Breast epithelium (tissue), 4 donors: ENCODE results near the gene OTOP3. TPM values are rescaled to one million over a fixed set of nuclear protein-coding genes. Genes with fewer than 3 reads are reported as not detected.
A peak's percentile ranks its signal among the peaks of the same experiment; 100 is the strongest.

ENCODE experiments used
- DNase-seq, 2 donors: peaks; one replicate each; pipeline ENCODE4 v3.0.0-alpha.2; 2019; ENCODE audit warnings: low spot score in 2 of 2
- H3K27ac ChIP-seq, 2 donors: fragments of 200-600 bp; sonication (generic) in 1 of 2; one replicate each; pipeline ENCODE4 v1.5.1; 2016 to 2019; ENCODE audit warnings: mild to moderate bottlenecking in 1 of 2
- H3K27me3 ChIP-seq, 2 donors: fragments of 200-600 bp; sonication (generic) in 1 of 2; one replicate each; pipeline versions ENCODE4 v1.5.1 to v1.6.0; 2017 to 2019; ENCODE audit warnings: control low read depth in 1 of 2, mild to moderate bottlenecking in 1 of 2
- H3K36me3 ChIP-seq: fragments of 200-600 bp; one replicate; pipeline ENCODE4 v1.5.1; 2019
- H3K4me1 ChIP-seq, 2 donors: fragments of 200-600 bp; sonication (generic); one replicate each; pipeline ENCODE4 v1.5.1; 2016 to 2019; ENCODE audit warnings: control low read depth in 1 of 2
- H3K4me3 ChIP-seq, 3 donors: fragments of 200-600 bp; sonication (generic); 1 replicate in 2 of 3; 2 replicates in 1 of 3; pipeline ENCODE4 v1.5.1; 2016 to 2019; ENCODE audit warnings: mild to moderate bottlenecking in 3 of 3, moderate library complexity in 2 of 3
- H3K9me3 ChIP-seq, 2 donors: fragments of 200-600 bp; sonication (generic) in 1 of 2; one replicate each; pipeline ENCODE4 v1.5.1; 2016 to 2019; ENCODE audit warnings: control low read depth in 1 of 2
- POLR2A ChIP-seq: fragments of 450-650 bp; IDR thresholded peaks from one replicate; pipeline ENCODE4 v1.6.1; 2016; ENCODE audit warnings: antibody characterized with exemption, mild to moderate bottlenecking, moderate library complexity
- POLR2AphosphoS5 ChIP-seq, 3 donors: sonication (generic); formaldehyde crosslinking; IDR thresholded peaks; one replicate each; pipeline ENCODE4 v1.6.1; 2017; ENCODE audit warnings: antibody characterized with exemption in 3 of 3
- intact Hi-C: fragments of 100-400 bp; cut with DNase I; formaldehyde crosslinking; loops from one replicate; pipeline ENCODE4 v1.15.1; 2023; ENCODE audit warnings: low total_unique reads
- total RNA-seq, 3 donors: library from RNA; depleted of rRNA; stranded (reverse); fragments of >200 nt; gene quantifications; one replicate each; pipeline ENCODE4 v1.1.0, GENCODE V29; 2016
- TF ChIP-seq, protein P1 (sequence below), 3 donors: fragments of 450-650 bp; IDR thresholded peaks; one replicate each; pipeline ENCODE4 v1.5.1; 2016 to 2017; ENCODE audit warnings: antibody characterized with exemption in 3 of 3, mild to moderate bottlenecking in 3 of 3, moderate library complexity in 3 of 3

OTOP3 gene, protein sequence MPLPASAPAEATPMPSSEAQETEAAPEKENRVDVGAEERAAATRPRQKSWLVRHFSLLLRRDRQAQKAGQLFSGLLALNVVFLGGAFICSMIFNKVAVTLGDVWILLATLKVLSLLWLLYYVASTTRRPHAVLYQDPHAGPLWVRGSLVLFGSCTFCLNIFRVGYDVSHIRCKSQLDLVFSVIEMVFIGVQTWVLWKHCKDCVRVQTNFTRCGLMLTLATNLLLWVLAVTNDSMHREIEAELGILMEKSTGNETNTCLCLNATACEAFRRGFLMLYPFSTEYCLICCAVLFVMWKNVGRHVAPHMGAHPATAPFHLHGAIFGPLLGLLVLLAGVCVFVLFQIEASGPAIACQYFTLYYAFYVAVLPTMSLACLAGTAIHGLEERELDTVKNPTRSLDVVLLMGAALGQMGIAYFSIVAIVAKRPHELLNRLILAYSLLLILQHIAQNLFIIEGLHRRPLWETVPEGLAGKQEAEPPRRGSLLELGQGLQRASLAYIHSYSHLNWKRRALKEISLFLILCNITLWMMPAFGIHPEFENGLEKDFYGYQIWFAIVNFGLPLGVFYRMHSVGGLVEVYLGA
- total RNA-seq = not detected

DNA sequence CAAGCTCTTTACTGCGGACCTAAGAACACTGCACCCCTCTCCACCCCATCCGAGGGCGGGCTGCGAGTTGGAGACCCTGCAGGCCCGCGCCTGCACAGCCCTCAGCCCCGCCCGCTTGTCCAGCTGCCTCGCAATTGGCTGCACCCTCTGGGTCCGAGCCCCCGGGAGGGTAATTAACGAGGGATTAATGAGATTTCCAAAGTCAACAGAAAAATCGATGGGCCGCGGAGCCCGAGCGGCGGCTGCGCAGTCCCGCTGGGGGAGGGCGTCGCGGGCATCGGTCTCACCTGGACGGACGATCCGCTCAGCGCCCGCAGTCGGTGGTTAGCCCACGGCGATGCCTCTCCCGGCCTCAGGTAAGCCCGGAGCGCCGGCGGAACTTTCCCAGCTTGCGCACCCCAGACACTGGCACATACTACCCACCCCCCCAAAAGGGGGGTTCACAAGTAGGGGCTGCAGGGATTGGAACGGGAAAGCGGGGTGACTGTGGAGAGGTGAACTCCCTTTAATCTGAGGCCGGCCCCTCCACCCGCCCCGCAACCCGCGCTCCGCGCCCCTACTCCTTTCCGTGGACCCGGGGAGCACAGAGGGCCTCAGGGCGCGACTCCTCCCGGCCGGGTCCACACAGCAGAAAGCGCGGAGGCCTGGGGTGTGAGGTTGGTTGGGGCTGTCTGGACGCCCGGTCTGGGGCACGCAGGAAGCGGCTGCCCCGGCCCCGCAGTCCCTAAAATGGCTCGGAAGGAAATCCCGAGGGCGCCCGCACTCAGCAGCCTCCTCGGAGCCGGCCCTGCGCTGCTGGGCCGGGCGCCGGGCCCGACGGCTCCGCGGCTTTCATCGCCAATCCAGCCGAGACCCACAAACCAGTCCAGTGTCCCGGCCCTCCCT, at the start of gene OTOP3:
OTOP3 (plus strand) TSS at position 314 of the 885 bp plus-strand sequence; CDS start at position 338, 24 bp downstream.
- Histone ChIP-seq H3K9me3 (no peaks in the 10 kb centered on the region), H3K4me1 (peaks cover 0 to 11% of the 10 kb centered on the region in 2 donors), H3K36me3 (no peaks in the 10 kb centered on the region), H3K27me3 (peaks cover 0 to 44% of the 10 kb centered on the region in 2 donors), H3K4me3 (peak within 1 kb of the TSS in 2 of 3 donors; percentile 1 to 47), H3K27ac (no peak within 1 kb of the TSS)
- TF ChIP-seq POLR2AphosphoS5 (IDR thresholded peaks at IDR 0.05) = no peak
- no peak for TF ChIP-seq POLR2A
- TF ChIP-seq, protein P1, sequence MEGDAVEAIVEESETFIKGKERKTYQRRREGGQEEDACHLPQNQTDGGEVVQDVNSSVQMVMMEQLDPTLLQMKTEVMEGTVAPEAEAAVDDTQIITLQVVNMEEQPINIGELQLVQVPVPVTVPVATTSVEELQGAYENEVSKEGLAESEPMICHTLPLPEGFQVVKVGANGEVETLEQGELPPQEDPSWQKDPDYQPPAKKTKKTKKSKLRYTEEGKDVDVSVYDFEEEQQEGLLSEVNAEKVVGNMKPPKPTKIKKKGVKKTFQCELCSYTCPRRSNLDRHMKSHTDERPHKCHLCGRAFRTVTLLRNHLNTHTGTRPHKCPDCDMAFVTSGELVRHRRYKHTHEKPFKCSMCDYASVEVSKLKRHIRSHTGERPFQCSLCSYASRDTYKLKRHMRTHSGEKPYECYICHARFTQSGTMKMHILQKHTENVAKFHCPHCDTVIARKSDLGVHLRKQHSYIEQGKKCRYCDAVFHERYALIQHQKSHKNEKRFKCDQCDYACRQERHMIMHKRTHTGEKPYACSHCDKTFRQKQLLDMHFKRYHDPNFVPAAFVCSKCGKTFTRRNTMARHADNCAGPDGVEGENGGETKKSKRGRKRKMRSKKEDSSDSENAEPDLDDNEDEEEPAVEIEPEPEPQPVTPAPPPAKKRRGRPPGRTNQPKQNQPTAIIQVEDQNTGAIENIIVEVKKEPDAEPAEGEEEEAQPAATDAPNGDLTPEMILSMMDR (IDR thresholded peaks at IDR 0.05) = no peak
- intact Hi-C loops = no loop called here
- no peak for DNase-seq

DNA sequence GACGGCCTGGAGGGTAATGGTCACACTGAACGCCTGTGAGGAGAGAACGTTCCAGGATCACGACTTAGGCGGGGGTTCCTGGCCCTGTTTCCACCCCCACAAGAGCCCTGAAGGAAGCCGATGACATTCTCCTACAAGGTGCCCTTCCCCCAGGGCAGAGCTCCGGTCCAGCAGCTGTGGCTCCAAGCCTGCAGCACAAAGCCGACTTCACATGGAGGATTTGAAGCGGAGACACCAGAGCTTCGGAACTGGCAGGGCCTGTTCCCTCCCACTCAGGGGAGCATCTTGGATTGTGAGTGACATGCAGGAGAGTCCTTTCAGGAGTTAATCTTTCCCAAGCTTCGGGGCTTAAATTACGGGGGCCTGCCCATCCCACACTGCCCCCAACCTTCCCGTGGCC, 47.2 kb upstream of the OTOP3 start:
- no peaks in the 10 kb centered on the region for H3K4me1 ChIP-seq
- peaks cover 0 to 23% of the 10 kb centered on the region in 2 donors for H3K27me3 ChIP-seq
- DNase-seq = no peak
- no peak for TF ChIP-seq POLR2A
- H3K4me3 ChIP-seq = no peak overlapping the region
- no peak overlapping the region for H3K27ac ChIP-seq
- H3K36me3 ChIP-seq = no peaks in the 10 kb centered on the region
- H3K9me3 ChIP-seq = no peaks in the 10 kb centered on the region
- intact Hi-C loops = no loop called here

DNA sequence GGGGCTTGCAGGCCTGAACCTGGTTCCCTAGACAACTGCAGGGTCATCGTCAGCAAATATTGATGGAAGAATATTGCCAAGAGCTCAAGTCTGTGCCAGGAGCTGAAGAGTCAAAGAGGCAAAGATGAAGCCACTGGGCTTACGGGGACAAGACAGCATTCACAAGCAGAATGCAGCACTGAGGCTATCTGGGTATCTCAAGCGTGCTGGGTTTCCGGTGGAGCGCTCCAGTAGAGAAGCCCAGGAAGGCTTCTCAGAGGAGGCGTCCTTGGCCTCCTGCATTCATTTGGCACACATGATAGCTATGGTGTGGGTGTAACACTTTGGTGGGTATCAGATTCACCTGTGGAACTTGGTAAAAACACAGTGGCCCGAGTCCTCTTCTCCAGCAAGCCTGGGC, 45.1 kb upstream of the OTOP3 start:
- Histone ChIP-seq H3K4me1 (no peaks in the 10 kb centered on the region), H3K36me3 (no peaks in the 10 kb centered on the region), H3K9me3 (no peaks in the 10 kb centered on the region), H3K27me3 (peaks cover 0 to 43% of the 10 kb centered on the region in 2 donors), H3K27ac (no peak overlapping the region), H3K4me3 (no peak overlapping the region)
- intact Hi-C loops = no loop called here
- no peak for DNase-seq
- TF ChIP-seq POLR2AphosphoS5 (IDR thresholded peaks at IDR 0.05) (no peak), POLR2A (no peak)
- TF ChIP-seq, protein P1 (IDR thresholded peaks at IDR 0.05) = no peak

DNA sequence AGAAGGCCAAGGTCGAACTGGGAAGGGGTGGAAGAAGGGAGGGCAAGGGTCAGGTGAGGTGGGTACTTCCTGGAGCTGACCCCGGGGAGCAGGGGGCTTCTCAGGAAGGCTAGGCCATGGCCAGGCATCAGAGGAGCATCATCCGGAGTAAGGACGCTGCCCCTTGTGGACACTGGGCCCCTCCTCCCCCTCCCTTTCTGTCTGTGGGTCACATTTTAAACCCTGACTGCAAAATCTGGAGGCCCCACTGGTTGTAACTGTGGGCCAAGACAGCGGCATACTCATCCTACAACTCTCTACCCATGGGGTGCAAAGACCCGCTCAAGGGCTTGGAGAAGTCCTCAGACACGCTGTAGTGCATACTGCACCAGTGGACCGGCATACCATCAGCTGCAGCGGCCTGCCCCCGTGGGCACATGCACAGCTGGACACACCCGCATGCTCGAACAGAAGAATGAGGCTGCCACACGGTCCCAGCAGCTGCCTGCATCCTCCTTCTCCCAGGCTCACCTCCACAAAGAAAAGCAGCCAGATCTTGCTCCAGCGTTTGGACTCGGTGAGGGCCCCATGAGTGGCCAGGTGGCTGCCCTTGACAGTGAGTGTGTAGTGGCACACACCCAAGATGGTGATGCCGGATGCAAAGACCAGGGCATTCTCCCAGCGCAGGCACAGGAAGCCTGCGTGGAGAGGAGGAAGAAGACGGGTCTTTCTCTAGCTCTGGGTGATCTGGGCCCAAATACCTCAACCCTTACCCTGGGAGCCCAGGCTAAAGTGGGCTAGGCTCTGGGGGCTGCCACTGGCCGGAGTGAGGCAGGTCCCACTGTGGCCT, 43.5 kb upstream of the OTOP3 start:
- Histone ChIP-seq H3K4me1 (no peaks in the 10 kb centered on the region), H3K36me3 (no peaks in the 10 kb centered on the region), H3K9me3 (no peaks in the 10 kb centered on the region), H3K4me3 (no peak overlapping the region), H3K27ac (no peak overlapping the region), H3K27me3 (peaks cover 0 to 56% of the 10 kb centered on the region in 2 donors)
- intact Hi-C loops = no loop called here
- TF ChIP-seq, protein P1 (IDR thresholded peaks at IDR 0.05) = no peak
- no peak for TF ChIP-seq POLR2A
- no peak for TF ChIP-seq POLR2AphosphoS5 (IDR thresholded peaks at IDR 0.05)
- DNase-seq = no peak
